HEK293T (cell line): ENCODE data around the gene REV3L.

Experiments
- BHLHE40 ChIP-seq: fragments of 450-650 bp; IDR thresholded peaks from 2 replicates; pipeline ENCODE4 v1.6.1; 2016; ENCODE audit warnings: mild to moderate bottlenecking, moderate library complexity, borderline replicate concordance
- CTBP1 ChIP-seq: fragments of 450-650 bp; IDR thresholded peaks from 2 replicates; pipeline ENCODE4 v1.6.1; 2016; ENCODE audit warnings: borderline replicate concordance
- ELF4 ChIP-seq: fragments of 450-650 bp; IDR thresholded peaks from 2 replicates; pipeline ENCODE4 v1.6.1; 2017; ENCODE audit warnings: antibody characterized with exemption
- FOXA1 ChIP-seq: fragments of 450-650 bp; IDR thresholded peaks from 2 replicates; pipeline ENCODE4 v1.6.1; 2016; ENCODE audit warnings: mild to moderate bottlenecking
- FOXK2 ChIP-seq: fragments of 450-650 bp; IDR thresholded peaks from 2 replicates; pipeline ENCODE4 v1.6.1; 2016; ENCODE audit warnings: mild to moderate bottlenecking
- FOXM1 ChIP-seq: fragments of 450-650 bp; IDR thresholded peaks from 2 replicates; pipeline ENCODE4 v1.6.1; 2017; ENCODE audit warnings: mild to moderate bottlenecking, borderline replicate concordance
- LEF1 ChIP-seq: fragments of 450-650 bp; IDR thresholded peaks from 2 replicates; pipeline ENCODE4 v1.6.1; 2017; ENCODE audit warnings: mild to moderate bottlenecking, borderline replicate concordance
- NFRKB ChIP-seq: fragments of 450-650 bp; IDR thresholded peaks from 2 replicates; pipeline ENCODE4 v1.6.1; 2016; ENCODE audit warnings: mild to moderate bottlenecking, moderate library complexity
- SUZ12 ChIP-seq: fragments of 450-650 bp; IDR thresholded peaks from 2 replicates; pipeline ENCODE4 v1.6.1; 2016; ENCODE audit warnings: mild to moderate bottlenecking

GRCh38 chr6:111414373-111414772 is 68.6 kb downstream of the REV3L start:
- no peak for TF ChIP-seq CTBP1
- TF ChIP-seq LEF1, result no peak
- no peak for TF ChIP-seq ELF4
- no peak for TF ChIP-seq SUZ12
- TF ChIP-seq FOXK2, result no peak
- TF ChIP-seq FOXA1, result no peak
- no peak for TF ChIP-seq FOXM1
- TF ChIP-seq BHLHE40, result no peak
- no peak for TF ChIP-seq NFRKB
